ENCODE measurements around the gene MYL5.
A peak's percentile ranks its signal among the peaks of the same experiment; 100 is the strongest.

The MYL5 gene

DNA sequence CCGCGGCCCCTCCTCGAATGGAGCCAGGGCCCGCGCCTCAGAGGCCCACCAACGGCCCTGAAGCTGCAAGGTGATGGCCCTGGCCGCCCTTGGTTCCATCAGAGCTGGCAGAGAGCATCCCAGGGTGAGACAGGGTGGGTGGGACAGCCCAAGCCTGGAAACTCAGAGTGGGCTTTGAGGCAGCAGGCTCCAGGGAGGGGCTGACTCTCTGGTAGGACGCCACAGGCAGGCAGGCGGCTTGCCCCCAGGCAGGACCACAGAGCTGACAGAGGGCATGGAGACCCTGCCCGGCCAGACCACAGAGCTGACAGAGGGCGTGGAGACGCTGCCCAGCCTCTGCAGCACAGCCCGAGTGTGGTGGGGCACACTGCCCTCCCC, 4.8 kb downstream of the MYL5 start:
- no peak overlapping the region for H3K4me3 ChIP-seq (ENCODE audit: low read depth, low read length)
- TF ChIP-seq, protein P1, sequence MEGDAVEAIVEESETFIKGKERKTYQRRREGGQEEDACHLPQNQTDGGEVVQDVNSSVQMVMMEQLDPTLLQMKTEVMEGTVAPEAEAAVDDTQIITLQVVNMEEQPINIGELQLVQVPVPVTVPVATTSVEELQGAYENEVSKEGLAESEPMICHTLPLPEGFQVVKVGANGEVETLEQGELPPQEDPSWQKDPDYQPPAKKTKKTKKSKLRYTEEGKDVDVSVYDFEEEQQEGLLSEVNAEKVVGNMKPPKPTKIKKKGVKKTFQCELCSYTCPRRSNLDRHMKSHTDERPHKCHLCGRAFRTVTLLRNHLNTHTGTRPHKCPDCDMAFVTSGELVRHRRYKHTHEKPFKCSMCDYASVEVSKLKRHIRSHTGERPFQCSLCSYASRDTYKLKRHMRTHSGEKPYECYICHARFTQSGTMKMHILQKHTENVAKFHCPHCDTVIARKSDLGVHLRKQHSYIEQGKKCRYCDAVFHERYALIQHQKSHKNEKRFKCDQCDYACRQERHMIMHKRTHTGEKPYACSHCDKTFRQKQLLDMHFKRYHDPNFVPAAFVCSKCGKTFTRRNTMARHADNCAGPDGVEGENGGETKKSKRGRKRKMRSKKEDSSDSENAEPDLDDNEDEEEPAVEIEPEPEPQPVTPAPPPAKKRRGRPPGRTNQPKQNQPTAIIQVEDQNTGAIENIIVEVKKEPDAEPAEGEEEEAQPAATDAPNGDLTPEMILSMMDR (IDR thresholded peaks at IDR 0.05; ENCODE audit: low read depth, low read length): no peak

DNA sequence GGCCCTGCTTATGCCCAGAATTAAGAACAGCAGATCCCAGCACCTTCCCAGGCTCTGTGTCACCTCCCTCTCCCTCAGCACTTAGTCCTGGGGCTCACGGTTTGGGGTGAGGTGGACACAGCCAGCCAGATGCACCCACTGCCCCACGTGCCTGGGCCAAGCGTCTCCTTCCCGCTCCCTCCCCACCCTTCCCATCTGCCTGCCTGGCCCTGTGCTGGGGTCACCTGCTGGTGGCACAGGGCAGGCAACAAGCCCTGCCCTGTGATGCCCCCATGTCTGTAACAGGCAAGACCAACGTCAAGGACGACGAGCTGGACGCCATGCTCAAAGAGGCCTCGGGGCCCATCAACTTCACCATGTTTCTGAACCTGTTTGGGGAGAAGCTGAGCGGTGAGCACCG, 5.3 kb downstream of the MYL5 start:
- no peak overlapping the region for H3K4me3 ChIP-seq (ENCODE audit: low read depth, low read length)
- TF ChIP-seq, protein P1 (IDR thresholded peaks at IDR 0.05; ENCODE audit: low read depth, low read length): no peak

- TF ChIP-seq, protein P1 (IDR thresholded peaks at IDR 0.05; ENCODE audit: low read depth, low read length): no peak
- no peak overlapping the region for H3K4me3 ChIP-seq (ENCODE audit: low read depth, low read length)
Observed at GRCh38 chr4:680091-680490, 5.7 kb downstream of the MYL5 start.

GRCh38 chr4:680551-680927, 6.2 kb downstream of the MYL5 start:
- H3K4me3 ChIP-seq (ENCODE audit: low read depth, low read length): peak overlapping the region; percentile 46
- TF ChIP-seq, protein P1 (IDR thresholded peaks at IDR 0.05; ENCODE audit: low read depth, low read length): no peak

DNA sequence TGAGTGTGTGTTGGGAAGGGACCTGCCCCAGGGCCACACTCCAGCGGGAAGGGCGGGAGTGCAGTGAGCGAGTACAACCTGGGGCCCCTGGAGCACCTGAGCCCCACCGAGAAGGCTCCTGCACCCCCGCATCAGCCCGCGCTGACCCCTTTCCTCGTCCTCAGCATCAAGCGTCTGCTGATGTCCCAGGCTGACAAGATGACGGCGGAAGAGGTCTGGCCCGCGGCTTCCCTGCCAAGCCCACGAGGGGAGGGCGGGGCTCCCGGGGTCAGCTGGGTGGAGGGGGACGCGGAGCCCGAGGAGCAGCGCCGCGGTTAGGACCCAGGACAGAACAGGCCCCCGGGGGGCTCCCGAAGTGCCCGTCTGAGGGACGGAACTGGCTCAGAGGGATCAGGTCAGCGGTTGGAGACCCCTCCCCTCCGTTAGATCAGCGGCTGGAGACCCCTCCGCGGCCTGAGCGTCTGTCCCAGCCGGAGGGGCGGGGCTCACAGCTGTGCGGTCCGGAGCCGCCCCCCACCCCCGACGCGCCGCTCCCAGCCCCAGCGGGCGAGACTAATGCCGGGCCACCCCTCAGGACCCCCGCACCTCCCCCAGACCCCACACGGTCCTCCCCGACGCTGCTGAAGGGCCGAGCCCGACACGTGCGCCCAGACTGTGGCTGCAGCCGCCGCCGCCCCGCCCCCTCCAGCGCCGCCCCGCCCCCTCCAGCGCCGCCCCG, 6.7 kb downstream of the MYL5 start:
- TF ChIP-seq, protein P1 (IDR thresholded peaks at IDR 0.05; ENCODE audit: low read depth, low read length): no peak
- H3K4me3 ChIP-seq (ENCODE audit: low read depth, low read length): peak overlapping the region; percentile 46

- TF ChIP-seq, protein P1 (IDR thresholded peaks at IDR 0.05; ENCODE audit: low read depth, low read length): no peak
- H3K4me3 ChIP-seq (ENCODE audit: low read depth, low read length): no peak overlapping the region
Observed at GRCh38 chr4:681736-682451, 7.6 kb downstream of the MYL5 start.

- TF ChIP-seq, protein P1 (IDR thresholded peaks at IDR 0.05; ENCODE audit: low read depth, low read length): no peak
- H3K4me3 ChIP-seq (ENCODE audit: low read depth, low read length): no peak overlapping the region
Observed at GRCh38 chr4:682490-683172, 8.3 kb downstream of the MYL5 start.

All from WI38 (cell line).